HepG2 (cell line): ENCODE measurements around the gene ARCN1. TPM values are rescaled to one million over a fixed set of nuclear protein-coding genes. Genes with fewer than 3 reads are reported as not detected.
A peak's percentile ranks its signal among the peaks of the same experiment; 100 is the strongest.

ENCODE experiments used
- ATAC-seq: fragments of 200-7000 bp; cut with Tn5 transposase; 3 replicates; pipeline ENCODE4 v1.9.1; 2020; ENCODE audit warnings: mild to moderate bottlenecking, moderate library complexity
- BruUV-seq: library from RNA; stranded (reverse); fragments of 400-500 nt; replicated peaks from 2 replicates; lab custom pipeline; 2021; lab: Mats Ljungman, UMichigan
- CTCF ChIA-PET: fragments of 300-600 bp; formaldehyde crosslinking; extraction: SDS; loops from one replicate; lab custom pipeline; 2021; ENCODE audit warnings: low total read pairs, inconsistent platforms, low intra/inter-chr PET ratio; lab: Yijun Ruan, JAX
- POLR2A ChIA-PET: fragments of 350-600 bp; sonication (Branson Sonifier 250); formaldehyde crosslinking; loops from one replicate; lab custom pipeline; 2020; ENCODE audit warnings: antibody characterized with exemption, inconsistent platforms; lab: Yijun Ruan, JAX
- DNase-seq: peaks from one replicate; pipeline ENCODE4 v3.0.0-alpha.2; 2015; ENCODE audit warnings: low spot score
- FAIRE-seq: peaks from 3 replicates; lab custom pipeline; 2011; peaks lifted over from hg19 to GRCh38; lab: Jason Lieb, UNC
- H2AFZ ChIP-seq: one replicate; pipeline ENCODE4 v1.6.1; 2011; ENCODE audit warnings: low read length, inconsistent platforms
- H3K27ac ChIP-seq: fragments of 300-600 bp; 3 replicates; pipeline ENCODE4 v1.8.0; 2011; ENCODE audit warnings: mixed run types, mild to moderate bottlenecking, mixed read lengths, low read length, inconsistent platforms; ENCODE audit not compliant: insufficient read depth; ENCODE audit errors: extremely low read length
- H3K27me3 ChIP-seq, 2 experiments: fragments of 200-600 bp in 1 of 2; 2 replicates in 1 of 2; 3 replicates in 1 of 2; pipeline versions ENCODE4 v1.6.0 to v1.8.0; 2011; ENCODE audit warnings: low read length in 2 of 2, mild to moderate bottlenecking in 2 of 2, moderate library complexity in 2 of 2, inconsistent platforms in 1 of 2; ENCODE audit not compliant: insufficient read depth in 2 of 2, control insufficient read depth in 1 of 2
- H3K36me3 ChIP-seq, 2 experiments: fragments of 200-600 bp in 1 of 2; replicated peaks in 1 of 2; 2 replicates in 1 of 2; 3 replicates in 1 of 2; pipeline versions ENCODE4 v1.5.1 to v1.8.0; 2011; ENCODE audit warnings: low read length in 2 of 2, inconsistent platforms in 1 of 2; ENCODE audit not compliant: insufficient read depth in 2 of 2, control insufficient read depth in 1 of 2
- H3K4me1 ChIP-seq: 2 replicates; pipeline ENCODE4 v1.5.1; 2012; ENCODE audit warnings: low read length, inconsistent platforms; ENCODE audit not compliant: insufficient read depth
- H3K4me2 ChIP-seq: 2 replicates; pipeline ENCODE4 v1.6.0; 2011; ENCODE audit warnings: low read depth, low read length, inconsistent platforms
- H3K4me3 ChIP-seq, 3 experiments: fragments of 200-600 bp in 1 of 3; sonication (generic), shearing (Covaris generic) in 1 of 3; replicated peaks in 1 of 3; 2 replicates each; pipeline ENCODE4 v1.5.1; 2011 to 2016; ENCODE audit warnings: low read length in 3 of 3, inconsistent platforms in 2 of 3, low read depth in 2 of 3, mild to moderate bottlenecking in 2 of 3, control low read depth in 1 of 3, mixed read lengths in 1 of 3; ENCODE audit not compliant: insufficient read depth in 1 of 3
- H3K79me2 ChIP-seq: one replicate; pipeline ENCODE4 v1.6.1; 2011; ENCODE audit warnings: low read length, inconsistent platforms; ENCODE audit not compliant: insufficient read depth
- H3K9ac ChIP-seq: 2 replicates; pipeline ENCODE4 v1.6.0; 2011; ENCODE audit warnings: mild to moderate bottlenecking, low read depth, low read length, inconsistent platforms; ENCODE audit not compliant: insufficient read depth
- H3K9me3 ChIP-seq: 2 replicates; pipeline ENCODE4 v1.5.1; 2012; ENCODE audit warnings: mild to moderate bottlenecking, low read length
- H4K20me1 ChIP-seq: 2 replicates; pipeline ENCODE4 v1.6.0; 2011; ENCODE audit warnings: inconsistent platforms, mild to moderate bottlenecking, low read length, moderate library complexity; ENCODE audit not compliant: insufficient read depth
- EP300 ChIP-seq, 3 experiments: sonication (generic) in 1 of 3; formaldehyde crosslinking in 1 of 3; IDR thresholded peaks; 2 replicates each; pipeline versions ENCODE4 v1.5.1 to v1.6.1; 2011 to 2020; ENCODE audit warnings: low read depth in 2 of 3, low read length in 2 of 3, borderline replicate concordance in 1 of 3, improper control_type of control experiment in 1 of 3, mild to moderate bottlenecking in 1 of 3, missing genetic modification reagents in 1 of 3, moderate library complexity in 1 of 3
- HES4 ChIP-seq: sonication (generic); formaldehyde crosslinking; IDR thresholded peaks from 2 replicates; pipeline ENCODE4 v1.9.0; 2021; ENCODE audit warnings: mild to moderate bottlenecking, missing genetic modification reagents, borderline replicate concordance
- KDM2A ChIP-seq: sonication (generic); formaldehyde crosslinking; IDR thresholded peaks from 2 replicates; pipeline ENCODE4 v1.4.0; 2020; ENCODE audit warnings: low read depth, missing genetic modification reagents, borderline replicate concordance
- RARA ChIP-seq: IDR thresholded peaks from 2 replicates; pipeline ENCODE4 v1.6.1; 2016; ENCODE audit warnings: missing genetic modification reagents, missing compliant biosample characterization
- TEAD2 ChIP-seq: sonication (generic); formaldehyde crosslinking; IDR thresholded peaks from 2 replicates; pipeline ENCODE4 v1.9.0; 2021; ENCODE audit warnings: missing genetic modification reagents
- ZFX ChIP-seq: sonication (generic); formaldehyde crosslinking; IDR thresholded peaks from 2 replicates; pipeline ENCODE4 v1.4.0; 2020; ENCODE audit warnings: mild to moderate bottlenecking, low read depth, missing genetic modification reagents, moderate library complexity
- ZNF138 ChIP-seq: sonication (generic); formaldehyde crosslinking; IDR thresholded peaks from 2 replicates; pipeline ENCODE4 v1.5.0; 2020; ENCODE audit warnings: mild to moderate bottlenecking, low read depth, missing genetic modification reagents
- ZNF232 ChIP-seq: sonication (generic); formaldehyde crosslinking; IDR thresholded peaks from 2 replicates; pipeline ENCODE4 v1.4.0; 2020; ENCODE audit warnings: missing genetic modification reagents, borderline replicate concordance
- ZNF713 ChIP-seq: sonication (generic); formaldehyde crosslinking; IDR thresholded peaks from 2 replicates; pipeline ENCODE4 v1.4.0; 2020; ENCODE audit warnings: mild to moderate bottlenecking, missing genetic modification reagents
- ZZZ3 ChIP-seq: sonication (generic); formaldehyde crosslinking; IDR thresholded peaks from 2 replicates; pipeline ENCODE4 v1.4.0; 2020; ENCODE audit warnings: missing genetic modification reagents, mild to moderate bottlenecking, borderline replicate concordance
- WGBS: methylation state at CpG from one replicate; pipeline ENCODE4 v1.1.6; 2017; ENCODE audit warnings: low lambda C conversion rate; 5-methylcytosine and 5-hydroxymethylcytosine counted together
- in situ Hi-C: cut with HindIII; loops from 2 replicates; pipeline ENCODE4 v1.10.0; 2017; ENCODE audit warnings: low pct_unique_long_range_greater_than_20kb; ENCODE audit not compliant: extremely low pct_ligation_motif_present
- intact Hi-C: fragments of 100-400 bp; cut with micrococcal nuclease; formaldehyde crosslinking; loops from one replicate; pipeline ENCODE4 v1.10.0; 2022; ENCODE audit not compliant: unreplicated experiment
- polyA plus RNA-seq, 8 experiments: library from polyadenylated mRNA; depleted of rRNA in 3 of 8; stranded (reverse) in 7 of 8; unstranded in 1 of 8; fragments of >200 nt; fragmentation: Illumina TruSeq in 4 of 8; extraction: Trizol in 4 of 8; gene quantifications; 2 replicates each; pipeline versions ENCODE4 v1.2.1 to v1.2.3, GENCODE V29; 2011 to 2016; ENCODE audit warnings: low read depth in 4 of 8, missing spikeins in 1 of 8, mixed read lengths in 1 of 8; ENCODE audit not compliant: insufficient read depth in 1 of 8
- total RNA-seq, 5 experiments: library from RNA; depleted of rRNA; stranded (reverse); fragments of >200 nt; fragmentation: Illumina TruSeq; extraction: Trizol; gene quantifications; 2 replicates each; pipeline ENCODE4 v1.2.3, GENCODE V29; 2016; ENCODE audit warnings: low read depth in 1 of 5
- TF ChIP-seq, protein P1 (sequence below): IDR thresholded peaks from 2 replicates; pipeline ENCODE4 v1.6.1; 2016; ENCODE audit warnings: low read depth
- TF ChIP-seq, protein P2 (sequence below): IDR thresholded peaks from 2 replicates; pipeline ENCODE4 v1.6.1; 2016; ENCODE audit warnings: low read depth, control low read depth
- TF ChIP-seq, protein P3 (sequence below): sonication (generic); IDR thresholded peaks from 2 replicates; pipeline ENCODE4 v1.6.1; 2016; ENCODE audit warnings: low read depth, borderline replicate concordance
- TF ChIP-seq, protein P4 (sequence below): IDR thresholded peaks from 2 replicates; pipeline ENCODE4 v1.6.1; 2016; ENCODE audit warnings: missing compliant biosample characterization, missing genetic modification reagents, borderline replicate concordance

The ARCN1 gene
- total and polyA plus RNA-seq, 2 of the 13 experiments (the other 11 are each of a cell fraction or from before 2014, with no cell fraction given), result 148 to 200 TPM

DNA sequence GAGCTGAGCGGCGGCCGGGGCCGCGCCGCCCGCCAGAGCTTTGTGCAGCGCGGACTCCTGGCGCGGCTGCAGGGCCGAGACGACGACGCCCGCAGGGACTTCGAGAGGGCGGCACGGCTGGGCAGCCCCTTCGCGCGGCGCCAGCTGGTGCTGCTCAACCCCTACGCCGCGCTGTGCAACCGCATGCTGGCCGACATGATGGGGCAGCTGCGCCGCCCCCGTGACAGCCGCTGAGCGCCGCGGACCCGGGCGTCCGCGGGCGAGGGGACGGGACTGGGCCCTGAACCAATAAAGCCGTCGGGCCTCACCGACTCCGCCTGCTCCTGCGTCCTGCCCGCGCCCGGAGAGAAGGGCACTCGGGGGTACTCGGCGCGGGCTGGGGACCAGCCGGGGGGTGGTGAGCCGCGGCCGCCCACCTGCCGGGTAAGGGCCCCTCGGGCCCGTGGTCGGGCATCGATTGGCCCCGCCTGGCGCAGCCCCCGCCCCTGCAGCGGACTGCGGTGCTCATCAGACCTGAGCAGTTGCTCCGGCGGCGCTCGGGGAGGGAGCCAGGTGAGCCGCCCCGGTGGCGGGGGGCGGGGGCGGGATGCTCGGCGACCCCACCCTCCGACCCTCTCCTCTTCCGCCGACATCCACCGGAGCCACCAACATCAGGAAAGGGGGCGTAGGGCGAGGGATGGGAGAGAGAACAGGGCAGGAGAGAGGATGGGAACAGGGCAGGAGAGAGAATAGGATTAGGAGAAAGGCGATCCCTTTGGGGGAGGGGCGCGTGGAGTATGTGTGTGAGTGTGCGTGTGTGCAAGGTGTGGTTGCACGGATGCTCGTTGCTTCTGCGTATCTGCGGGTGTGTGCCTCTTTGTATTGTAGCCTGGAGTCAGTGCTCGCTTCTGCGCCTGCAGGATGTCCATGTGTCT is 41.3 kb upstream of the ARCN1 start, which contains the start of gene TMEM25 (continued):
- TF ChIP-seq ZNF232 (CRISPR knock-in tag) (0 out of 2 replicates have a peak, but pooled peaks have one; percentile 21), RARA (CRISPR knock-in tag) (no peak), TEAD2 (no peak; the same call in 1 of the 2 replicates)
- TF ChIP-seq, protein P1, sequence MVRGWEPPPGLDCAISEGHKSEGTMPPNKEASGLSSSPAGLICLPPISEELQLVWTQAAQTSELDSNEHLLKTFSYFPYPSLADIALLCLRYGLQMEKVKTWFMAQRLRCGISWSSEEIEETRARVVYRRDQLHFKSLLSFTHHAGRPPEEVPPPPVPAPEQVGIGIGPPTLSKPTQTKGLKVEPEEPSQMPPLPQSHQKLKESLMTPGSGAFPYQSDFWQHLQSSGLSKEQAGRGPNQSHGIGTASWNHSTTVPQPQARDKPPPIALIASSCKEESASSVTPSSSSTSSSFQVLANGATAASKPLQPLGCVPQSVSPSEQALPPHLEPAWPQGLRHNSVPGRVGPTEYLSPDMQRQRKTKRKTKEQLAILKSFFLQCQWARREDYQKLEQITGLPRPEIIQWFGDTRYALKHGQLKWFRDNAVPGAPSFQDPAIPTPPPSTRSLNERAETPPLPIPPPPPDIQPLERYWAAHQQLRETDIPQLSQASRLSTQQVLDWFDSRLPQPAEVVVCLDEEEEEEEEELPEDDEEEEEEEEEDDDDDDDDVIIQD, result no peak

DNA sequence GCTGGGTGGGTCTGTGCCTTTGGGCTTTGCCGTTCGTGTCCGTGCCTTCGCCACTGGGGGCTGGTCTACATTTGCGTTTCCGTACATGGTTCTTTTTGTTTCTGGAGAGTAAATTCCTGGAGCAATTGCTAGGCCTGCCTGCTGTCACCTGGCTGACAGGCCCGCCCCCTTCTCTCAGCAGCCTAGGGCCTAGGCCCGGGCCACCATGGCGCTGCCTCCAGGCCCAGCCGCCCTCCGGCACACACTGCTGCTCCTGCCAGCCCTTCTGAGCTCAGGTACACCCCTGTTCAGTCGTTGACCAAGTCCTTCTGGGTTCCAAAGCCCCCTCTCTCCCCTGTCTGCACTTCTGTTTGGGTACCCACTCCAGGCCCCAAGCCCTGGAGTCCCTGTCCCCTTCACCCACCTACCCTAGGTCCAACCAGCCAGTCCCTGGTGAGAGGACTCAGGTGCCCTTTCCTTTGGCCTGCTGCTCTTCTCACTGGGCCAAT is 40.6 kb upstream of the ARCN1 start:
- Histone ChIP-seq H3K4me1 (peaks cover 60% of the 10 kb centered on the region), H3K36me3 (no peaks in the 10 kb centered on the region), H3K9ac (peak overlapping the region; percentile 79), H4K20me1 (no peaks in the 10 kb centered on the region), H3K79me2 (no peaks in the 10 kb centered on the region), H2AFZ (no peak overlapping the region), H3K4me2 (peak overlapping the region; percentile 94), H3K27ac (peak overlapping the region; percentile 41), H3K4me3 (peak overlapping the region; percentile 70 to 97 (median 73)), H3K9me3 (no peaks in the 10 kb centered on the region), H3K27me3 (no peaks in the 10 kb centered on the region; a peak in 1 of 5 replicates)
- in situ Hi-C loops (loop anchor here (5.0 kb wide), 1 partner anchor 36 kb away; the partner anchor contains the start of gene IFT46), intact Hi-C loops (no loop called here)
- ChIA-PET POLR2A (no interaction called here), CTCF (no interaction called here)
- BruUV-seq, result TSS peak; percentile 37
- DNase-seq (peak; percentile 12), ATAC-seq (peak; percentile 37), FAIRE-seq (no peak)
- WGBS, result 0% methylated on average over 7 of the region's 12 CpGs
- TF ChIP-seq ZNF713 (CRISPR knock-in tag) (0 out of 2 replicates have a peak, but pooled peaks have one; percentile 18), KDM2A (no peak), ZFX (CRISPR knock-in tag) (peak; percentile 58), ZZZ3 (CRISPR knock-in tag) (0 out of 2 replicates have a peak, but pooled peaks have one; percentile 47), HES4 (0 out of 2 replicates have a peak, but pooled peaks have one; percentile 41), ZNF138 (0 out of 2 replicates have a peak, but pooled peaks have one; percentile 22), EP300 (IDR thresholded peaks at IDR 0.05; ENCODE audit: low read depth in 2 of 2, low read length in 2 of 2) (no peak), EP300 (CRISPR knock-in tag; IDR thresholded peaks at IDR 0.05; ENCODE audit: borderline replicate concordance) (no peak)
- TF ChIP-seq, protein P2, sequence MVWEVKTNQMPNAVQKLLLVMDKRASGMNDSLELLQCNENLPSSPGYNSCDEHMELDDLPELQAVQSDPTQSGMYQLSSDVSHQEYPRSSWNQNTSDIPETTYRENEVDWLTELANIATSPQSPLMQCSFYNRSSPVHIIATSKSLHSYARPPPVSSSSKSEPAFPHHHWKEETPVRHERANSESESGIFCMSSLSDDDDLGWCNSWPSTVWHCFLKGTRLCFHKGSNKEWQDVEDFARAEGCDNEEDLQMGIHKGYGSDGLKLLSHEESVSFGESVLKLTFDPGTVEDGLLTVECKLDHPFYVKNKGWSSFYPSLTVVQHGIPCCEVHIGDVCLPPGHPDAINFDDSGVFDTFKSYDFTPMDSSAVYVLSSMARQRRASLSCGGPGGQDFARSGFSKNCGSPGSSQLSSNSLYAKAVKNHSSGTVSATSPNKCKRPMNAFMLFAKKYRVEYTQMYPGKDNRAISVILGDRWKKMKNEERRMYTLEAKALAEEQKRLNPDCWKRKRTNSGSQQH (CRISPR knock-in tag), result no peak
- TF ChIP-seq, protein P3, sequence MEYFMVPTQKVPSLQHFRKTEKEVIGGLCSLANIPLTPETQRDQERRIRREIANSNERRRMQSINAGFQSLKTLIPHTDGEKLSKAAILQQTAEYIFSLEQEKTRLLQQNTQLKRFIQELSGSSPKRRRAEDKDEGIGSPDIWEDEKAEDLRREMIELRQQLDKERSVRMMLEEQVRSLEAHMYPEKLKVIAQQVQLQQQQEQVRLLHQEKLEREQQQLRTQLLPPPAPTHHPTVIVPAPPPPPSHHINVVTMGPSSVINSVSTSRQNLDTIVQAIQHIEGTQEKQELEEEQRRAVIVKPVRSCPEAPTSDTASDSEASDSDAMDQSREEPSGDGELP, result peak; percentile 32; the same call in 1 of the 2 replicates
- TF ChIP-seq, protein P4, sequence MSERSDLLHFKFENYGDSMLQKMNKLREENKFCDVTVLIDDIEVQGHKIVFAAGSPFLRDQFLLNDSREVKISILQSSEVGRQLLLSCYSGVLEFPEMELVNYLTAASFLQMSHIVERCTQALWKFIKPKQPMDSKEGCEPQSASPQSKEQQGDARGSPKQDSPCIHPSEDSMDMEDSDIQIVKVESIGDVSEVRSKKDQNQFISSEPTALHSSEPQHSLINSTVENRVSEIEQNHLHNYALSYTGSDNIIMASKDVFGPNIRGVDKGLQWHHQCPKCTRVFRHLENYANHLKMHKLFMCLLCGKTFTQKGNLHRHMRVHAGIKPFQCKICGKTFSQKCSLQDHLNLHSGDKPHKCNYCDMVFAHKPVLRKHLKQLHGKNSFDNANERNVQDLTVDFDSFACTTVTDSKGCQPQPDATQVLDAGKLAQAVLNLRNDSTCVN (CRISPR knock-in tag), result peak; percentile 60; the same call in 1 of the 2 replicates
